Dermis blood vessel endothelial cell (primary cell): Measurements from ENCODE around the gene UBE2E2. TPM values are rescaled to one million over a fixed set of nuclear protein-coding genes. Genes with fewer than 3 reads are reported as not detected.
"Not testable (repeated sequence)": the region's sequence is repeated elsewhere in the genome, so short reads cannot be mapped to it uniquely, and the experiment has no call there.

Source experiments
- DNase-seq: peaks from one replicate; pipeline ENCODE4 v3.0.0; 2010
- total RNA-seq: library from RNA; depleted of rRNA; stranded (reverse); fragments of >200 nt; gene quantifications from 2 replicates; pipeline ENCODE4 v1.2.3, GENCODE V29; 2014

The UBE2E2 gene
- 28.0 and 32.2 TPM in 2 replicates for total RNA-seq

- peak; percentile 82 for DNase-seq
These were observed at the start of gene UBE2E2 for GRCh38 chr3:23202921-23203707. Gene UBE2E2 (plus strand): TSS chr3:23203327.

GRCh38 chr3:23153436-23153835 is 49.7 kb upstream of the UBE2E2 start:
- DNase-seq: no peak

- DNase-seq: no peak
These were observed 45.8 kb upstream of the UBE2E2 start for GRCh38 chr3:23157331-23157730.

GRCh38 chr3:23159929-23160328 is 43.2 kb upstream of the UBE2E2 start:
- peak; percentile 78 for DNase-seq

GRCh38 chr3:23161308-23161707 is 41.8 kb upstream of the UBE2E2 start:
- DNase-seq: no peak

- DNase-seq: no peak
These were observed 41.1 kb upstream of the UBE2E2 start for GRCh38 chr3:23161896-23162570.

GRCh38 chr3:23162934-23163333 is 40.2 kb upstream of the UBE2E2 start:
- no peak for DNase-seq

GRCh38 chr3:23164746-23165145 is 38.4 kb upstream of the UBE2E2 start:
- no peak for DNase-seq

- DNase-seq: no peak
These were observed 37.6 kb upstream of the UBE2E2 start for GRCh38 chr3:23165571-23165970.

GRCh38 chr3:23166276-23166675 is 36.9 kb upstream of the UBE2E2 start:
- no peak for DNase-seq

- DNase-seq: no peak
These were observed 36.3 kb upstream of the UBE2E2 start for GRCh38 chr3:23166845-23167244.

GRCh38 chr3:23169551-23169950 is 33.6 kb upstream of the UBE2E2 start:
- DNase-seq: no peak

GRCh38 chr3:23170291-23170690 is 32.8 kb upstream of the UBE2E2 start:
- DNase-seq: peak; percentile 46

- no peak for DNase-seq
These were observed 31.1 kb upstream of the UBE2E2 start for GRCh38 chr3:23172059-23172458.

- peak; percentile 8 for DNase-seq
These were observed 28.6 kb upstream of the UBE2E2 start for GRCh38 chr3:23174426-23175039.

GRCh38 chr3:23175341-23176083 is 27.6 kb upstream of the UBE2E2 start:
- DNase-seq: peak; percentile 78

- not testable (repeated sequence) for DNase-seq
These were observed 26.3 kb upstream of the UBE2E2 start for GRCh38 chr3:23176839-23177238.

GRCh38 chr3:23182996-23183513 is 20.1 kb upstream of the UBE2E2 start:
- no peak for DNase-seq

- peak; percentile 49 for DNase-seq
These were observed 19.4 kb upstream of the UBE2E2 start for GRCh38 chr3:23183731-23184130.

- no peak for DNase-seq
These were observed 17.3 kb upstream of the UBE2E2 start for GRCh38 chr3:23185861-23186260.

GRCh38 chr3:23189187-23189586 is 13.9 kb upstream of the UBE2E2 start:
- peak; percentile 24 for DNase-seq

GRCh38 chr3:23192816-23193215 is 10.3 kb upstream of the UBE2E2 start:
- DNase-seq: no peak

- DNase-seq: no peak
These were observed 9.3 kb upstream of the UBE2E2 start for GRCh38 chr3:23193831-23194230.
